Smooth muscle cell (in vitro differentiated cells): ENCODE measurements around the gene TGM4. TPM values are rescaled to one million over a fixed set of nuclear protein-coding genes. Genes with fewer than 3 reads are reported as not detected.

Source experiments
- DNase-seq: peaks from one replicate; lab custom pipeline; 2025; ENCODE audit not compliant: unreplicated experiment; lab: John Stamatoyannopoulos, UW
- H2AFZ ChIP-seq: fragments of 200-600 bp; sonication (generic); 2 replicates; pipeline ENCODE4 v1.6.0; 2016; ENCODE audit warnings: antibody characterized with exemption, low read depth, mild to moderate bottlenecking
- H3F3A ChIP-seq: fragments of 200-600 bp; sonication (generic); 2 replicates; pipeline ENCODE4 v1.6.0; 2017; ENCODE audit warnings: antibody characterized with exemption, low read depth
- H3K27ac ChIP-seq: fragments of 200-600 bp; sonication (generic); 2 replicates; pipeline ENCODE4 v1.5.1; 2016; ENCODE audit warnings: low read depth, mild to moderate bottlenecking
- H3K27me3 ChIP-seq: fragments of 200-600 bp; sonication (generic); 2 replicates; pipeline ENCODE4 v1.6.1; 2016; ENCODE audit warnings: low read depth, mild to moderate bottlenecking
- H3K36me3 ChIP-seq: fragments of 200-600 bp; sonication (generic); 2 replicates; pipeline ENCODE4 v1.5.1; 2016; ENCODE audit warnings: low read depth
- H3K4me1 ChIP-seq: fragments of 200-600 bp; sonication (generic); 2 replicates; pipeline ENCODE4 v1.5.1; 2016; ENCODE audit warnings: low read depth
- H3K4me2 ChIP-seq: fragments of 200-600 bp; sonication (generic); 2 replicates; pipeline ENCODE4 v1.6.0; 2016; ENCODE audit warnings: mild to moderate bottlenecking
- H3K4me3 ChIP-seq: fragments of 200-600 bp; sonication (generic); 2 replicates; pipeline ENCODE4 v1.5.1; 2016; ENCODE audit warnings: mild to moderate bottlenecking
- H3K79me2 ChIP-seq: fragments of 200-600 bp; sonication (generic); 2 replicates; pipeline ENCODE4 v1.6.0; 2016; ENCODE audit warnings: low read depth, mild to moderate bottlenecking
- H3K9ac ChIP-seq: fragments of 200-600 bp; sonication (generic); 2 replicates; pipeline ENCODE4 v1.6.0; 2016; ENCODE audit warnings: low read depth
- H3K9me3 ChIP-seq: fragments of 200-600 bp; sonication (generic); replicated peaks from 2 replicates; pipeline ENCODE4 v1.5.1; 2016; ENCODE audit warnings: low read depth
- H4K20me1 ChIP-seq: fragments of 200-600 bp; sonication (generic); 2 replicates; pipeline ENCODE4 v1.6.0; 2016; ENCODE audit warnings: low read depth
- WGBS: methylation state at CpG from one replicate; pipeline ENCODE4 v1.1.7; 2016; ENCODE audit warnings: low lambda C conversion rate; 5-methylcytosine and 5-hydroxymethylcytosine counted together
- polyA plus RNA-seq: library from polyadenylated mRNA; unstranded; fragments of >200 nt; fragmentation: Nextera tagmentation; extraction: Ambion mirVana; gene quantifications from 2 replicates; pipeline ENCODE4 v1.2.1, GENCODE V29; 2016
- total RNA-seq: library from RNA; depleted of rRNA; stranded (reverse); fragments of >200 nt; gene quantifications from 2 replicates; pipeline ENCODE4 v1.2.3, GENCODE V29; 2014
- TF ChIP-seq, protein P1 (sequence below): fragments of 200-600 bp; sonication (generic); IDR thresholded peaks from 2 replicates; pipeline ENCODE4 v1.5.1; 2017; ENCODE audit warnings: borderline replicate concordance, mild to moderate bottlenecking, antibody characterized with exemption; ENCODE audit not compliant: insufficient read depth, poor library complexity, severe bottlenecking

The TGM4 gene
- total and polyA plus RNA-seq, 2 experiments from 2014 or later, result not detected

GRCh38 chr3:44929782-44930181, 55.4 kb downstream of the TGM4 start:
- no peak overlapping the region for H3K27ac ChIP-seq
- no peaks in the 10 kb centered on the region for H3K27me3 ChIP-seq
- no peaks in the 10 kb centered on the region for H3K79me2 ChIP-seq
- H3K9ac ChIP-seq, result no peak overlapping the region
- no peaks in the 10 kb centered on the region for H3F3A ChIP-seq
- H3K4me1 ChIP-seq, result peaks cover 6% of the 10 kb centered on the region
- 97% methylated on average over 5 of the region's 5 CpGs for WGBS
- no peaks in the 10 kb centered on the region for H3K9me3 ChIP-seq
- no peak overlapping the region for H3K4me2 ChIP-seq
- TF ChIP-seq, protein P1, sequence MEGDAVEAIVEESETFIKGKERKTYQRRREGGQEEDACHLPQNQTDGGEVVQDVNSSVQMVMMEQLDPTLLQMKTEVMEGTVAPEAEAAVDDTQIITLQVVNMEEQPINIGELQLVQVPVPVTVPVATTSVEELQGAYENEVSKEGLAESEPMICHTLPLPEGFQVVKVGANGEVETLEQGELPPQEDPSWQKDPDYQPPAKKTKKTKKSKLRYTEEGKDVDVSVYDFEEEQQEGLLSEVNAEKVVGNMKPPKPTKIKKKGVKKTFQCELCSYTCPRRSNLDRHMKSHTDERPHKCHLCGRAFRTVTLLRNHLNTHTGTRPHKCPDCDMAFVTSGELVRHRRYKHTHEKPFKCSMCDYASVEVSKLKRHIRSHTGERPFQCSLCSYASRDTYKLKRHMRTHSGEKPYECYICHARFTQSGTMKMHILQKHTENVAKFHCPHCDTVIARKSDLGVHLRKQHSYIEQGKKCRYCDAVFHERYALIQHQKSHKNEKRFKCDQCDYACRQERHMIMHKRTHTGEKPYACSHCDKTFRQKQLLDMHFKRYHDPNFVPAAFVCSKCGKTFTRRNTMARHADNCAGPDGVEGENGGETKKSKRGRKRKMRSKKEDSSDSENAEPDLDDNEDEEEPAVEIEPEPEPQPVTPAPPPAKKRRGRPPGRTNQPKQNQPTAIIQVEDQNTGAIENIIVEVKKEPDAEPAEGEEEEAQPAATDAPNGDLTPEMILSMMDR, result no peak
- no peak overlapping the region for H3K4me3 ChIP-seq
- no peak for DNase-seq
- no peaks in the 10 kb centered on the region for H3K36me3 ChIP-seq
- no peak overlapping the region for H2AFZ ChIP-seq
- H4K20me1 ChIP-seq, result no peaks in the 10 kb centered on the region

DNA sequence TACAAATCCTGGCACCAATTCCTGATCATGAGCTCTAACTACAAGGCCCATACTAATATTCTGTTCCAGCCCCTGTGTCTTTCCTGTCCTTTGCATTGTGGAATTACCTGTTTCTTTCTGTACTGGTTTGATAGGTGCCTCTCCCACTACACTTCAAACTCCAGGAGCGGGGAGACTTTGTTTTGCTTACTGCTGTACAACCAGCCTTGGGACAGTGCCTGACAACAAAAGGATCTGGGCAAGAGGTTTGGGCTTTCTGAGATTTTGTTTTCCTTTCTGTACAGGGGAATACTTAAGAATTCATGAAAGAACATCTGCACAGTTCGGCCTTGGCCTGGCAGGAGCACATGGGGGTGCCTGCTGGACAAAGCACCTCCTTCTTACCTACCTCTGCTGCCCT, 56.5 kb downstream of the TGM4 start:
- no peaks in the 10 kb centered on the region for H3K9me3 ChIP-seq
- H3F3A ChIP-seq, result no peaks in the 10 kb centered on the region
- H3K27me3 ChIP-seq, result no peaks in the 10 kb centered on the region
- no peaks in the 10 kb centered on the region for H3K36me3 ChIP-seq
- H3K4me3 ChIP-seq, result no peak overlapping the region
- H4K20me1 ChIP-seq, result peaks cover 8% of the 10 kb centered on the region
- no peak overlapping the region for H3K9ac ChIP-seq
- H3K27ac ChIP-seq, result no peak overlapping the region
- TF ChIP-seq, protein P1, result no peak
- peaks cover 6% of the 10 kb centered on the region for H3K4me1 ChIP-seq
- no peaks in the 10 kb centered on the region for H3K79me2 ChIP-seq
- H2AFZ ChIP-seq, result no peak overlapping the region
- no peak overlapping the region for H3K4me2 ChIP-seq
- DNase-seq, result no peak
- WGBS, result 98% methylated on average over 2 of the region's 2 CpGs

- H3K4me3 ChIP-seq, result no peak overlapping the region
- H3K4me2 ChIP-seq, result no peak overlapping the region
These were observed 57.4 kb downstream of the TGM4 start for GRCh38 chr3:44931791-44932190.

GRCh38 chr3:44932271-44932670, 57.9 kb downstream of the TGM4 start:
- Histone ChIP-seq H3K79me2 (no peaks in the 10 kb centered on the region), H3K27me3 (no peaks in the 10 kb centered on the region), H3F3A (no peaks in the 10 kb centered on the region), H3K4me3 (no peak overlapping the region), H4K20me1 (peaks cover 8% of the 10 kb centered on the region), H3K9me3 (no peaks in the 10 kb centered on the region), H2AFZ (no peak overlapping the region), H3K4me1 (peaks cover 6% of the 10 kb centered on the region), H3K36me3 (no peaks in the 10 kb centered on the region), H3K27ac (no peak overlapping the region), H3K9ac (no peak overlapping the region), H3K4me2 (no peak overlapping the region)
- TF ChIP-seq, protein P1, result no peak
- 87% methylated on average over 2 of the region's 2 CpGs for WGBS
- no peak for DNase-seq

More at GRCh38 chr3:44931791-44932190, 57.4 kb downstream of the TGM4 start:
- H4K20me1 ChIP-seq, result peaks cover 8% of the 10 kb centered on the region
- no peaks in the 10 kb centered on the region for H3K9me3 ChIP-seq
- no peak overlapping the region for H3K27ac ChIP-seq
- 97% methylated on average over 2 of the region's 2 CpGs for WGBS
- TF ChIP-seq, protein P1, result no peak
- no peaks in the 10 kb centered on the region for H3F3A ChIP-seq
- no peak overlapping the region for H3K9ac ChIP-seq
- H2AFZ ChIP-seq, result no peak overlapping the region
- H3K4me1 ChIP-seq, result peaks cover 6% of the 10 kb centered on the region
- no peaks in the 10 kb centered on the region for H3K27me3 ChIP-seq
- no peaks in the 10 kb centered on the region for H3K36me3 ChIP-seq
- DNase-seq, result no peak
- H3K79me2 ChIP-seq, result no peaks in the 10 kb centered on the region
